HFFc6 (cell line): ENCODE results near the gene FAIM2. TPM values are rescaled to one million over a fixed set of nuclear protein-coding genes. Genes with fewer than 3 reads are reported as not detected.

Source experiments
- DNase-seq: peaks from one replicate; pipeline ENCODE4 v3.0.0-alpha.2; 2018
- H3K27ac Mint-ChIP-seq: 2 replicates; pipeline ENCODE4 v1.8.0; 2020; ENCODE audit warnings: mild to moderate bottlenecking, mixed read lengths
- H3K27me3 Mint-ChIP-seq: 2 replicates; pipeline ENCODE4 v1.8.0; 2021; ENCODE audit warnings: mild to moderate bottlenecking, moderate library complexity, mixed read lengths; ENCODE audit not compliant: insufficient read depth
- H3K36me3 Mint-ChIP-seq: 2 replicates; pipeline ENCODE4 v1.8.0; 2021; ENCODE audit warnings: low read depth, mixed read lengths
- H3K4me1 Mint-ChIP-seq: 2 replicates; pipeline ENCODE4 v1.8.0; 2020; ENCODE audit warnings: low read depth, mixed read lengths
- H3K4me3 Mint-ChIP-seq: 2 replicates; pipeline ENCODE4 v1.8.0; 2020; ENCODE audit warnings: mild to moderate bottlenecking, moderate library complexity, mixed read lengths
- H3K9me3 Mint-ChIP-seq: 2 replicates; pipeline ENCODE4 v1.8.0; 2020; ENCODE audit warnings: mild to moderate bottlenecking, mixed read lengths
- CTCF ChIP-seq: fragments of 200-600 bp; sonication (generic); IDR thresholded peaks from 2 replicates; pipeline ENCODE4 v1.5.0; 2021; ENCODE audit warnings: antibody characterized with exemption, mild to moderate bottlenecking
- total RNA-seq, 6 experiments: library from RNA; stranded (reverse); fragmentation: NEBNext Ultra II Directional; extraction: Animal tissue kit (Norgen Biotek cat#: 25700); gene quantifications; 2 replicates in 1 of 6; 3 replicates in 5 of 6; pipeline ENCODE4 v1.2.3, GENCODE V29; 2021

FAIM2 gene
- total RNA-seq, 6 experiments from 2014 or later: 0.24 to 1.1 (median 1.1) TPM

- Mint-ChIP-seq H3K27me3 (peaks cover 10% of the 10 kb centered on the region), H3K36me3 (no peaks in the 10 kb centered on the region), H3K4me3 (no peak overlapping the region), H3K4me1 (peaks cover 12% of the 10 kb centered on the region), H3K9me3 (peaks cover 24% of the 10 kb centered on the region), H3K27ac (no peak overlapping the region)
- DNase-seq: no peak
- no peak for TF ChIP-seq CTCF
These were observed 25.7 kb downstream of the FAIM2 start for GRCh38 chr12:49878021-49878420.

GRCh38 chr12:49877066-49877465 lies 26.6 kb downstream of the FAIM2 start:
- peaks cover 7% of the 10 kb centered on the region; the same call in 1 of the 2 replicates for H3K27me3 Mint-ChIP-seq
- no peaks in the 10 kb centered on the region for H3K36me3 Mint-ChIP-seq

GRCh38 chr12:49876070-49876469 lies 27.6 kb downstream of the FAIM2 start:
- no peak for TF ChIP-seq CTCF
- no peak overlapping the region for H3K27ac Mint-ChIP-seq
- peaks cover 7% of the 10 kb centered on the region; the same call in 1 of the 2 replicates for H3K27me3 Mint-ChIP-seq
- no peak for DNase-seq
- H3K36me3 Mint-ChIP-seq: no peaks in the 10 kb centered on the region
- H3K4me3 Mint-ChIP-seq: no peak overlapping the region
- peaks cover 24% of the 10 kb centered on the region for H3K9me3 Mint-ChIP-seq
- peaks cover 28% of the 10 kb centered on the region for H3K4me1 Mint-ChIP-seq

More at GRCh38 chr12:49877066-49877465, 26.6 kb downstream of the FAIM2 start:
- no peak for TF ChIP-seq CTCF
- Mint-ChIP-seq H3K4me3 (no peak overlapping the region), H3K9me3 (peaks cover 24% of the 10 kb centered on the region), H3K4me1 (peaks cover 22% of the 10 kb centered on the region), H3K27ac (no peak overlapping the region)
- DNase-seq: no peak

GRCh38 chr12:49875115-49875720 lies 28.5 kb downstream of the FAIM2 start:
- no peak for TF ChIP-seq CTCF
- no peaks in the 10 kb centered on the region for H3K36me3 Mint-ChIP-seq
- peaks cover 31% of the 10 kb centered on the region for H3K4me1 Mint-ChIP-seq
- no peak overlapping the region for H3K4me3 Mint-ChIP-seq
- H3K9me3 Mint-ChIP-seq: peaks cover 18% of the 10 kb centered on the region
- no peak overlapping the region for H3K27ac Mint-ChIP-seq
- H3K27me3 Mint-ChIP-seq: peaks cover 8% of the 10 kb centered on the region; the same call in 1 of the 2 replicates
- DNase-seq: no peak

GRCh38 chr12:49874142-49874897 lies 29.4 kb downstream of the FAIM2 start:
- Mint-ChIP-seq H3K27me3 (peaks cover 8% of the 10 kb centered on the region; the same call in 1 of the 2 replicates), H3K36me3 (no peaks in the 10 kb centered on the region), H3K4me3 (no peak overlapping the region), H3K9me3 (peaks cover 9% of the 10 kb centered on the region), H3K27ac (no peak overlapping the region), H3K4me1 (peaks cover 40% of the 10 kb centered on the region)
- no peak for DNase-seq
- no peak for TF ChIP-seq CTCF
